Panc1 (cell line): Measurements from ENCODE around the gene EMILIN2. TPM values are rescaled to one million over a fixed set of nuclear protein-coding genes. Genes with fewer than 3 reads are reported as not detected.

ENCODE experiments used
- ATAC-seq: fragments of 200-7000 bp; cut with Tn5 transposase; 2 replicates; pipeline ENCODE4 v1.9.1; 2020; ENCODE audit warnings: mild to moderate bottlenecking, moderate library complexity
- BruUV-seq: library from RNA; stranded (reverse); fragments of 400-500 nt; replicated peaks from 2 replicates; lab custom pipeline; 2021; lab: Mats Ljungman, UMichigan
- CTCF ChIA-PET: fragments of 300-600 bp; sonication (Branson Sonifier 250); formaldehyde crosslinking; loops from one replicate; lab custom pipeline; 2022; ENCODE audit warnings: antibody characterized with exemption; lab: Charles Lee
- POLR2A ChIA-PET: fragments of 300-600 bp; sonication (Branson Sonifier 250); formaldehyde crosslinking; loops from one replicate; lab custom pipeline; 2022; ENCODE audit warnings: antibody characterized with exemption; lab: Charles Lee
- DNase-seq: peaks from one replicate; pipeline ENCODE4 v3.0.0-alpha.2; 2010; ENCODE audit warnings: low read depth, low spot score
- H3K27ac ChIP-seq: 2 replicates; pipeline ENCODE4 v1.5.1; 2011; ENCODE audit warnings: mild to moderate bottlenecking, low read length, inconsistent platforms
- H3K27me3 ChIP-seq: fragments of 200-500 bp; sonication (Bioruptor generic); 2 replicates; pipeline ENCODE4 v1.6.0; 2014; ENCODE audit warnings: low read length, inconsistent platforms; ENCODE audit not compliant: control insufficient read depth, insufficient read depth
- H3K36me3 ChIP-seq: fragments of 200-500 bp; sonication (Bioruptor generic); 2 replicates; pipeline ENCODE4 v1.5.1; 2014; ENCODE audit warnings: inconsistent platforms, mild to moderate bottlenecking, low read length, moderate library complexity; ENCODE audit not compliant: control insufficient read depth, insufficient read depth
- H3K4me1 ChIP-seq: 2 replicates; pipeline ENCODE4 v1.5.1; 2011; ENCODE audit warnings: inconsistent platforms, mild to moderate bottlenecking, low read length, moderate library complexity; ENCODE audit not compliant: control insufficient read depth, insufficient read depth
- H3K4me3 ChIP-seq, 2 experiments: 2 replicates each; pipeline ENCODE4 v1.5.1; 2011 to 2012; ENCODE audit warnings: low read depth in 2 of 2, low read length in 2 of 2, mild to moderate bottlenecking in 2 of 2, inconsistent platforms in 1 of 2, moderate library complexity in 1 of 2
- H3K9me3 ChIP-seq: fragments of 200-500 bp; sonication (Bioruptor generic); 2 replicates; pipeline ENCODE4 v1.5.1; 2014; ENCODE audit warnings: low read depth, mild to moderate bottlenecking, inconsistent platforms, low read length, moderate library complexity; ENCODE audit not compliant: control insufficient read depth, insufficient read depth
- CTCF ChIP-seq: fragments of 450-650 bp; IDR thresholded peaks from 2 replicates; pipeline ENCODE4 v1.5.1; 2017; ENCODE audit warnings: mild to moderate bottlenecking
- POLR2AphosphoS5 ChIP-seq: IDR thresholded peaks from 2 replicates; pipeline ENCODE4 v1.6.1; 2012; ENCODE audit warnings: mild to moderate bottlenecking, low read depth, low read length, moderate library complexity
- REST ChIP-seq, 2 experiments: IDR thresholded peaks; 2 replicates each; pipeline ENCODE4 v1.6.1; 2011 to 2012; ENCODE audit warnings: low read depth in 2 of 2, control low read depth in 1 of 2, low read length in 1 of 2, mild to moderate bottlenecking in 1 of 2, moderate library complexity in 1 of 2; ENCODE audit not compliant: insufficient read depth in 1 of 2
- SIN3A ChIP-seq: IDR thresholded peaks from 2 replicates; pipeline ENCODE4 v1.6.1; 2012; ENCODE audit warnings: low read depth, mild to moderate bottlenecking, low read length, moderate library complexity, borderline replicate concordance; ENCODE audit not compliant: insufficient read depth
- TCF7L2 ChIP-seq: IDR thresholded peaks from 2 replicates; pipeline ENCODE4 v1.6.1; 2011; ENCODE audit warnings: mild to moderate bottlenecking, low read depth, low read length, inconsistent platforms
- in situ Hi-C: cut with HindIII; loops from 2 replicates; pipeline ENCODE4 v1.10.0; 2016; ENCODE audit warnings: low sequenced_read_pairs, low pct_unique_long_range_greater_than_20kb
- intact Hi-C: fragments of 100-400 bp; cut with micrococcal nuclease; formaldehyde crosslinking; loops from one replicate; pipeline ENCODE4 v1.10.0; 2022; ENCODE audit not compliant: unreplicated experiment
- total RNA-seq: library from RNA; stranded (reverse); gene quantifications from one replicate; pipeline ENCODE4 v1.2.1, GENCODE V29; 2021; ENCODE audit not compliant: unreplicated experiment

The EMILIN2 gene
- total RNA-seq, 1 experiment from 2014 or later, result 18.3 TPM

- ATAC-seq (no peak), DNase-seq (no peak)
- intact Hi-C loops, result no loop called here
- Histone ChIP-seq H3K27ac (no peak overlapping the region), H3K9me3 (no peaks in the 10 kb centered on the region), H3K4me1 (no peaks in the 10 kb centered on the region), H3K4me3 (no peak overlapping the region), H3K36me3 (no peaks in the 10 kb centered on the region), H3K27me3 (peaks cover 3% of the 10 kb centered on the region; the same call in 1 of the 2 replicates)
- in situ Hi-C loops, result no loop called here
- no peak for TF ChIP-seq CTCF
- no peak for TF ChIP-seq TCF7L2
- no peak for TF ChIP-seq POLR2AphosphoS5
- no peak for TF ChIP-seq SIN3A
- TF ChIP-seq REST (IDR thresholded peaks at IDR 0.05; ENCODE audit: insufficient read depth in 1 of 2, low read depth in 2 of 2, low read length in 1 of 2), result no peak
- BruUV-seq, result no TSS peak
- ChIA-PET CTCF (no interaction called here), POLR2A (no interaction called here)
Observed at GRCh38 chr18:2890606-2891005, 43.8 kb downstream of the EMILIN2 start.

GRCh38 chr18:2891526-2892431 lies 45.0 kb downstream of the EMILIN2 start:
- no peaks in the 10 kb centered on the region for H3K36me3 ChIP-seq
- ATAC-seq (no peak), DNase-seq (no peak)
- intact Hi-C loops, result no loop called here
- no peaks in the 10 kb centered on the region for H3K4me1 ChIP-seq
- CTCF ChIA-PET, result interaction anchor here (0.5 kb wide), 1 partner anchor 353 kb away, joined by 6 read pairs; no protein-coding TSS in a partner anchor
- H3K9me3 ChIP-seq, result no peaks in the 10 kb centered on the region
- H3K27ac ChIP-seq, result no peak overlapping the region
- in situ Hi-C loops, result no loop called here
- no peak for TF ChIP-seq TCF7L2
- TF ChIP-seq POLR2AphosphoS5, result no peak
- TF ChIP-seq REST (IDR thresholded peaks at IDR 0.05; ENCODE audit: insufficient read depth in 1 of 2, low read depth in 2 of 2, low read length in 1 of 2), result no peak
- TF ChIP-seq SIN3A, result no peak
- no peak for TF ChIP-seq CTCF
- POLR2A ChIA-PET, result no interaction called here
- no TSS peak for BruUV-seq
- 0 out of 2 replicates have a peak, but pooled peaks cover 3% of the 10 kb centered on the region for H3K27me3 ChIP-seq
- no peak overlapping the region for H3K4me3 ChIP-seq
